ENCODE results near the gene ULK4. TPM values are rescaled to one million over a fixed set of nuclear protein-coding genes. Genes with fewer than 3 reads are reported as not detected.

ULK4 gene
- total and polyA plus RNA-seq, 2 of the 4 experiments (the other 2 are of a cell fraction): 2.7 to 5.0 TPM

DNA sequence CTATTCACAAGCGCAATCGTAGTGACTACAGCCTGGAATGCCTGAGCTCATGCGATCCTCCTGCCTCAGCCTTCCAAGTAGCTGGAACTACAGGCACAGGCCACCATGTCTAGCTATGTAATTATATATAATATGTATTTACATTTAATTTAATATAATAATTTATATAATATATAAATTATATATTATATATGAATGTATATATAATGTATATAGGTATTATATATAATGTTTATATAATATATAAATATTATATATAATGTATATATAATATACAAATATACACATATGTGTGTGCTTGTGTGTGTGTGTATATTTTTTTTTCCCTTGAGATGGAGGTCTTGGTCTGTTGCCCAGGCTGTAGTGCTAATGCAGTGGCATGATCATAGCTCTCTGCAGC lies 27.6 kb upstream of the ULK4 start:
- TF ChIP-seq MXI1 (IDR thresholded peaks at IDR 0.05; ENCODE audit: borderline replicate concordance, low read depth, low read length) (no peak), RFX5 (IDR thresholded peaks at IDR 0.05; ENCODE audit: low read depth, low read length) (no peak), CEBPB (IDR thresholded peaks at IDR 0.05; ENCODE audit: low read depth, low read length) (no peak), RCOR1 (IDR thresholded peaks at IDR 0.05; ENCODE audit: insufficient replicate concordance, low read length) (no peak), SMC3 (IDR thresholded peaks at IDR 0.05; ENCODE audit: low read depth, low read length) (no peak), MAFK (IDR thresholded peaks at IDR 0.05; ENCODE audit: low read depth, low read length) (no peak), CHD1 (IDR thresholded peaks at IDR 0.05; ENCODE audit: low read depth, low read length) (no peak)
- TF ChIP-seq, protein P1, sequence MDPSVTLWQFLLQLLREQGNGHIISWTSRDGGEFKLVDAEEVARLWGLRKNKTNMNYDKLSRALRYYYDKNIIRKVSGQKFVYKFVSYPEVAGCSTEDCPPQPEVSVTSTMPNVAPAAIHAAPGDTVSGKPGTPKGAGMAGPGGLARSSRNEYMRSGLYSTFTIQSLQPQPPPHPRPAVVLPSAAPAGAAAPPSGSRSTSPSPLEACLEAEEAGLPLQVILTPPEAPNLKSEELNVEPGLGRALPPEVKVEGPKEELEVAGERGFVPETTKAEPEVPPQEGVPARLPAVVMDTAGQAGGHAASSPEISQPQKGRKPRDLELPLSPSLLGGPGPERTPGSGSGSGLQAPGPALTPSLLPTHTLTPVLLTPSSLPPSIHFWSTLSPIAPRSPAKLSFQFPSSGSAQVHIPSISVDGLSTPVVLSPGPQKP (IDR thresholded peaks at IDR 0.05; ENCODE audit: borderline replicate concordance, low read depth, low read length): no peak
- Histone ChIP-seq H2AK5ac (ENCODE audit: low read depth, low read length) (no peak overlapping the region), H3K36me3 (ENCODE audit: control insufficient read depth, insufficient read depth, low read length) (no peaks in the 10 kb centered on the region), H3K4me3 (ENCODE audit: insufficient read depth, low read depth, low read length) (no peak overlapping the region), H2BK120ac (ENCODE audit: low read depth, low read length) (no peak overlapping the region), H3K4me1 (ENCODE audit: control insufficient read depth, insufficient read depth, low read length) (no peaks in the 10 kb centered on the region), H4K8ac (ENCODE audit: low read depth in 2 of 2, low read length in 2 of 2) (no peak overlapping the region), H3K4ac (ENCODE audit: low read depth, low read length) (no peak overlapping the region), H3K9me1 (ENCODE audit: insufficient read depth, low read length) (no peaks in the 10 kb centered on the region), H3K14ac (replicated peaks; ENCODE audit: low read depth, low read length) (no peak overlapping the region), H4K5ac (ENCODE audit: low read depth, low read length) (no peak overlapping the region), H3K9ac (ENCODE audit: low read depth, low read length) (no peak overlapping the region), H2BK20ac (ENCODE audit: low read depth, low read length) (no peak overlapping the region), H3K79me1 (ENCODE audit: low read depth in 1 of 2, low read length in 2 of 2) (no peaks in the 10 kb centered on the region), H3K18ac (ENCODE audit: low read depth, low read length) (no peak overlapping the region), H3K23ac (ENCODE audit: low read depth, low read length) (no peak overlapping the region), H2AFZ (replicated peaks; ENCODE audit: low read length, poor library complexity) (no peak overlapping the region), H4K91ac (ENCODE audit: insufficient read depth, low read depth, low read length) (no peak overlapping the region), H3K56ac (ENCODE audit: extremely low read depth, insufficient read depth, low read length) (no peak overlapping the region), H2BK15ac (ENCODE audit: low read depth, low read length) (no peak overlapping the region), H3K4me2 (ENCODE audit: low read depth, low read length) (no peak overlapping the region), H3K9me3 (ENCODE audit: control insufficient read depth, insufficient read depth, low read length) (no peaks in the 10 kb centered on the region), H3K27ac (ENCODE audit: insufficient read depth, low read length) (no peak overlapping the region), H2BK5ac (ENCODE audit: low read depth, low read length, poor library complexity, severe bottlenecking) (no peak overlapping the region), H4K20me1 (ENCODE audit: insufficient read depth, low read length) (no peaks in the 10 kb centered on the region), H2AK9ac (replicated peaks; ENCODE audit: low read depth, low read length, poor library complexity) (no peak overlapping the region), H3K27me3 (ENCODE audit: control insufficient read depth, insufficient read depth, low read length) (no peaks in the 10 kb centered on the region)
- POLR2A ChIA-PET (ENCODE audit: unreplicated experiment): no interaction called here
- DNase-seq (no peak), ATAC-seq (ENCODE audit: low read depth) (no peak)
- no CpG with 5 or more reads among the region's 3 CpGs for WGBS, 2 experiments (ENCODE audit: extremely low coverage in 2 of 2, insufficient read length in 1 of 2)
- dilution Hi-C loops (cut with HindIII; ENCODE audit: low sequenced_read_pairs, unreplicated experiment): no loop called here
- in situ Hi-C loops (cut with MboI; ENCODE audit: low sequenced_read_pairs): no loop called here
- BruUV-seq (replicated peaks): no TSS peak
- intact Hi-C loops (cut with micrococcal nuclease): no loop called here
- CTCF ChIA-PET: no interaction called here
